Fibroblast of lung (primary cell): Measurements from ENCODE around the gene ST6GAL2.

Experiments
- CTCF ChIP-seq, 2 donors: IDR thresholded peaks in 1 of 2; conservative IDR thresholded peaks in 1 of 2; 1 replicate in 1 of 2; 2 replicates in 1 of 2; pipeline ENCODE4 v1.5.1; 2011 to 2012; ENCODE audit warnings: low read length in 2 of 2, control low read depth in 1 of 2, inconsistent platforms in 1 of 2, low read depth in 1 of 2, mild to moderate bottlenecking in 1 of 2
- EZH2 ChIP-seq: IDR thresholded peaks from 2 replicates; pipeline ENCODE4 v1.5.1; 2012; ENCODE audit warnings: low read length, control low read depth, mild to moderate bottlenecking; ENCODE audit errors: missing control alignments

- TF ChIP-seq CTCF (conservative IDR thresholded peaks at IDR 0.05 in 1 of 2, IDR thresholded peaks at IDR 0.05 in 1 of 2; ENCODE audit: low read depth in 1 of 2, low read length in 2 of 2): no peak
- no peak for TF ChIP-seq EZH2
Measured at GRCh38 chr2:106866641-106867040, 19.3 kb downstream of the ST6GAL2 start.
